ENCODE data around the gene CLTCL1.

Gene CLTCL1

GRCh38 chr22:19201130-19201868 lies 90.2 kb downstream of the CLTCL1 start:
- TF ChIP-seq ZFX (IDR thresholded peaks at IDR 0.05; ENCODE audit: borderline replicate concordance): no peak
- TF ChIP-seq CTCF (IDR thresholded peaks at IDR 0.05): no peak
- H3K27ac ChIP-seq: peak overlapping the region; percentile 61

- no peak for TF ChIP-seq ZFX (IDR thresholded peaks at IDR 0.05; ENCODE audit: borderline replicate concordance)
- no peak for TF ChIP-seq CTCF (IDR thresholded peaks at IDR 0.05)
- H3K27ac ChIP-seq: no peak overlapping the region
These were observed 92.0 kb downstream of the CLTCL1 start for GRCh38 chr22:19199479-19199878.

GRCh38 chr22:19197997-19198865 lies 93.3 kb downstream of the CLTCL1 start:
- TF ChIP-seq CTCF (IDR thresholded peaks at IDR 0.05) (no peak), ZFX (IDR thresholded peaks at IDR 0.05; ENCODE audit: borderline replicate concordance) (no peak)
- no peak overlapping the region for H3K27ac ChIP-seq

- no peak for TF ChIP-seq ZFX (IDR thresholded peaks at IDR 0.05; ENCODE audit: borderline replicate concordance)
- no peak for TF ChIP-seq CTCF (IDR thresholded peaks at IDR 0.05)
- H3K27ac ChIP-seq: no peak overlapping the region
These were observed 94.5 kb downstream of the CLTCL1 start for GRCh38 chr22:19196841-19197612.

- TF ChIP-seq CTCF (IDR thresholded peaks at IDR 0.05) (no peak), ZFX (IDR thresholded peaks at IDR 0.05; ENCODE audit: borderline replicate concordance) (no peak)
- H3K27ac ChIP-seq: no peak overlapping the region
These were observed 95.5 kb downstream of the CLTCL1 start for GRCh38 chr22:19195796-19196731.

- TF ChIP-seq CTCF (IDR thresholded peaks at IDR 0.05) (no peak), ZFX (IDR thresholded peaks at IDR 0.05; ENCODE audit: borderline replicate concordance) (no peak)
- no peak overlapping the region for H3K27ac ChIP-seq
These were observed 96.6 kb downstream of the CLTCL1 start for GRCh38 chr22:19194766-19195536.
